Measurements from ENCODE around the gene OR2J1. TPM values are rescaled to one million over a fixed set of nuclear protein-coding genes. Genes with fewer than 3 reads are reported as not detected.

OR2J1 gene
- total and polyA plus RNA-seq, 9 of the 15 experiments (the other 6 are each of a cell fraction or from before 2014, with no cell fraction given): not detected

DNA sequence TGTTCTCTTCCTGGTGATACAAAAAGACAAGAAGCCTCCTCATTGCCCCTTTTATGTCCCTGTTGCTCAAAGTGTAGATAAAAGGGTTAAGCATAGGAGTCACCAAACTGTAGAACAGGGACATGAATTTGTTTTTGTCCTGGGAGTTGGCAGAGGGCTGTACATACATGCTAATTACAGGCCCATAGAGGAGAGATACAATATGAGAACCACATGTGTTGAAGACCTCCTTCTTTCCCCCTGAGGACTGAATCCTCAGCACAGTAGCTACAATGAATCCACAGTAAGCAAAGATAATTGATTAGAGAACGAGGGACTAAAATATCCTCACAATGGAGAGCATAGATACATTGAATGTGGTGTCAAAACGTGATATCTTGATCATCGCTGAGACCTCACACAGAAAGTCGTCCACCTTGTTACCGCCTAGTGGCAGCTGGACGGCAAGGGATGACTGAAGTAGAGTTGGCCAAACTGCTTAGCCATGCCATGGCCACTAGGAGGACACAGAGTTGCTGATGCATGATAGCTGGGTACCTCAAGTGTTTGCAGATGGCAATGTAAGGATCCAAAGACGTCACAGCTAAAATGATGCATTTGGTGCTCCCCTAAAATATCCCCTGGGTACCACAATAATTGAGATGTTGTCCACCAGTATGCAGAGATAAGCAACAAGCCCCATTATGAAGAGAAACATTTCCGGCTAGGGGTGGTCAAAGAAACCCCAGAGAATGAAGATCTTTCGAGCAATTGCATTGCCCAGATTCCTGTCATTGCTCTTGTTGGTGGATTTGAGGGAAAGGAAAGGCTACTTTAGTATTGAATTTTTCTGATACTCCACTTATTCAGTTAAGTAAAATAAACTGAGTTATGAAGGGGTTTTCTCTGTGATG is 27.2 kb upstream of the OR2J1 start (continued):
- TF ChIP-seq, protein P1, sequence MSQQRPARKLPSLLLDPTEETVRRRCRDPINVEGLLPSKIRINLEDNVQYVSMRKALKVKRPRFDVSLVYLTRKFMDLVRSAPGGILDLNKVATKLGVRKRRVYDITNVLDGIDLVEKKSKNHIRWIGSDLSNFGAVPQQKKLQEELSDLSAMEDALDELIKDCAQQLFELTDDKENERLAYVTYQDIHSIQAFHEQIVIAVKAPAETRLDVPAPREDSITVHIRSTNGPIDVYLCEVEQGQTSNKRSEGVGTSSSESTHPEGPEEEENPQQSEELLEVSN (IDR thresholded peaks at IDR 0.05; ENCODE audit: borderline replicate concordance in 1 of 2, extremely low read depth in 1 of 2, insufficient read depth in 1 of 2, insufficient read length in 1 of 2, low read depth in 1 of 2, low read length in 1 of 2, poor library complexity in 1 of 2, severe bottlenecking in 1 of 2): peak in 1 of 2 experiments; percentile 36
- TF ChIP-seq, protein P2, sequence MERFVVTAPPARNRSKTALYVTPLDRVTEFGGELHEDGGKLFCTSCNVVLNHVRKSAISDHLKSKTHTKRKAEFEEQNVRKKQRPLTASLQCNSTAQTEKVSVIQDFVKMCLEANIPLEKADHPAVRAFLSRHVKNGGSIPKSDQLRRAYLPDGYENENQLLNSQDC (CRISPR knock-in tag; IDR thresholded peaks at IDR 0.05): no peak
- TF ChIP-seq CBX5 (IDR thresholded peaks at IDR 0.05; ENCODE audit: borderline replicate concordance, low read depth) (no peak), MYNN (IDR thresholded peaks at IDR 0.05) (no peak), MYNN (CRISPR knock-in tag; IDR thresholded peaks at IDR 0.05) (no peak), HMGN3 (IDR thresholded peaks at IDR 0.05; ENCODE audit: borderline replicate concordance, extremely low read depth, insufficient read length, low read depth, low read length) (no peak), ETS2 (tag; IDR thresholded peaks at IDR 0.05; ENCODE audit: borderline replicate concordance, poor library complexity, severe bottlenecking) (no peak), ZKSCAN1 (IDR thresholded peaks at IDR 0.05; ENCODE audit: low read depth, low read length) (no peak), SAFB (IDR thresholded peaks at IDR 0.05; ENCODE audit: borderline replicate concordance, low read depth, low read length) (no peak), EP400 (IDR thresholded peaks at IDR 0.05) (no peak), CBFB (CRISPR knock-in tag; IDR thresholded peaks at IDR 0.05) (no peak), NBN (IDR thresholded peaks at IDR 0.05; ENCODE audit: low read depth) (no peak), MBD2 (IDR thresholded peaks at IDR 0.05; ENCODE audit: borderline replicate concordance, low read depth) (no peak), TAF15 (IDR thresholded peaks at IDR 0.05; ENCODE audit: low read depth, low read length) (no peak), ETV1 (tag; conservative IDR thresholded peaks at IDR 0.05; ENCODE audit: low read depth) (no peak), EHMT2 (IDR thresholded peaks at IDR 0.05) (peak; percentile 61; the same call in 1 of the 2 replicates), KLF10 (CRISPR knock-in tag; IDR thresholded peaks at IDR 0.05) (no peak), TBP (optimal IDR thresholded peaks at IDR 0.05; ENCODE audit: low read depth, low read length) (no peak), XRCC5 (IDR thresholded peaks at IDR 0.05; ENCODE audit: low read depth, low read length) (0 out of 2 replicates have a peak, but pooled peaks have one; percentile 56), ILF3 (IDR thresholded peaks at IDR 0.05; ENCODE audit: borderline replicate concordance) (no peak), LCOR (CRISPR knock-in tag; IDR thresholded peaks at IDR 0.05) (no peak), ZNF764 (CRISPR knock-in tag; IDR thresholded peaks at IDR 0.05; ENCODE audit: low read depth) (no peak)
- TF ChIP-seq, protein P3, sequence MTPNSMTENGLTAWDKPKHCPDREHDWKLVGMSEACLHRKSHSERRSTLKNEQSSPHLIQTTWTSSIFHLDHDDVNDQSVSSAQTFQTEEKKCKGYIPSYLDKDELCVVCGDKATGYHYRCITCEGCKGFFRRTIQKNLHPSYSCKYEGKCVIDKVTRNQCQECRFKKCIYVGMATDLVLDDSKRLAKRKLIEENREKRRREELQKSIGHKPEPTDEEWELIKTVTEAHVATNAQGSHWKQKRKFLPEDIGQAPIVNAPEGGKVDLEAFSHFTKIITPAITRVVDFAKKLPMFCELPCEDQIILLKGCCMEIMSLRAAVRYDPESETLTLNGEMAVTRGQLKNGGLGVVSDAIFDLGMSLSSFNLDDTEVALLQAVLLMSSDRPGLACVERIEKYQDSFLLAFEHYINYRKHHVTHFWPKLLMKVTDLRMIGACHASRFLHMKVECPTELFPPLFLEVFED (CRISPR knock-in tag; conservative IDR thresholded peaks at IDR 0.05): no peak
- TF ChIP-seq, protein P4, sequence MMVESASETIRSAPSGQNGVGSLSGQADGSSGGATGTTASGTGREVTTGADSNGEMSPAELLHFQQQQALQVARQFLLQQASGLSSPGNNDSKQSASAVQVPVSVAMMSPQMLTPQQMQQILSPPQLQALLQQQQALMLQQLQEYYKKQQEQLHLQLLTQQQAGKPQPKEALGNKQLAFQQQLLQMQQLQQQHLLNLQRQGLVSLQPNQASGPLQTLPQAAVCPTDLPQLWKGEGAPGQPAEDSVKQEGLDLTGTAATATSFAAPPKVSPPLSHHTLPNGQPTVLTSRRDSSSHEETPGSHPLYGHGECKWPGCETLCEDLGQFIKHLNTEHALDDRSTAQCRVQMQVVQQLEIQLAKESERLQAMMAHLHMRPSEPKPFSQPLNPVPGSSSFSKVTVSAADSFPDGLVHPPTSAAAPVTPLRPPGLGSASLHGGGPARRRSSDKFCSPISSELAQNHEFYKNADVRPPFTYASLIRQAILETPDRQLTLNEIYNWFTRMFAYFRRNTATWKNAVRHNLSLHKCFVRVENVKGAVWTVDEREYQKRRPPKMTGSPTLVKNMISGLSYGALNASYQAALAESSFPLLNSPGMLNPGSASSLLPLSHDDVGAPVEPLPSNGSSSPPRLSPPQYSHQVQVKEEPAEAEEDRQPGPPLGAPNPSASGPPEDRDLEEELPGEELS (CRISPR knock-in tag; IDR thresholded peaks at IDR 0.05; ENCODE audit: borderline replicate concordance): no peak

Measured in K562 (cell line).